GM19023 (cell line): ENCODE measurements around the gene SMARCA4.
"Not testable (repeated sequence)": the region's sequence is repeated elsewhere in the genome, so short reads cannot be mapped to it uniquely, and the experiment has no call there.

Source experiments
- ATAC-seq: cut with Tn5 transposase; IDR thresholded peaks from one replicate; pipeline ENCODE4 v1.9.1; 2021; ENCODE audit warnings: mild to moderate bottlenecking, moderate library complexity; ENCODE audit not compliant: unreplicated experiment

SMARCA4 gene

GRCh38 chr19:10975374-10976130 lies 14.7 kb downstream of the SMARCA4 start:
- no peak for ATAC-seq

- no peak for ATAC-seq
These were observed 15.5 kb downstream of the SMARCA4 start for GRCh38 chr19:10976131-10976892.

GRCh38 chr19:10977742-10978092 lies 16.9 kb downstream of the SMARCA4 start:
- no peak for ATAC-seq

- no peak for ATAC-seq
These were observed 19.1 kb downstream of the SMARCA4 start for GRCh38 chr19:10979951-10980381.

GRCh38 chr19:10981252-10981895 lies 20.5 kb downstream of the SMARCA4 start:
- ATAC-seq: no peak

GRCh38 chr19:10983026-10983425 lies 22.2 kb downstream of the SMARCA4 start:
- ATAC-seq: no peak

- no peak for ATAC-seq
These were observed 23.4 kb downstream of the SMARCA4 start for GRCh38 chr19:10984166-10984735.

GRCh38 chr19:10985502-10985901 lies 24.7 kb downstream of the SMARCA4 start:
- no peak for ATAC-seq

- ATAC-seq: no peak
These were observed 25.7 kb downstream of the SMARCA4 start for GRCh38 chr19:10986301-10987127.

GRCh38 chr19:10987571-10988297 lies 26.9 kb downstream of the SMARCA4 start:
- ATAC-seq: no peak

GRCh38 chr19:10988380-10988779 lies 27.6 kb downstream of the SMARCA4 start:
- no peak for ATAC-seq

- ATAC-seq: no peak
These were observed 28.1 kb downstream of the SMARCA4 start for GRCh38 chr19:10988921-10989320.

GRCh38 chr19:10991076-10991475 lies 30.2 kb downstream of the SMARCA4 start:
- no peak for ATAC-seq

- ATAC-seq: no peak
These were observed 30.8 kb downstream of the SMARCA4 start for GRCh38 chr19:10991521-10992081.

- not testable (repeated sequence) for ATAC-seq
These were observed 31.3 kb downstream of the SMARCA4 start for GRCh38 chr19:10992174-10992573.

GRCh38 chr19:10995926-10996600 lies 35.2 kb downstream of the SMARCA4 start:
- no peak for ATAC-seq

- no peak for ATAC-seq
These were observed 37.3 kb downstream of the SMARCA4 start for GRCh38 chr19:10998045-10998533.

- no peak for ATAC-seq
These were observed 37.8 kb downstream of the SMARCA4 start for GRCh38 chr19:10998666-10999065.

- no peak for ATAC-seq
These were observed 44.7 kb downstream of the SMARCA4 start for GRCh38 chr19:11005521-11005920.
